Adipocyte (in vitro differentiated cells): ENCODE measurements around the gene SOX4.

ENCODE experiments used
- DNase-seq: peaks from one replicate; pipeline ENCODE4 v3.0.0-alpha.2; 2015; ENCODE audit warnings: low read depth
- H3K27me3 ChIP-seq: replicated peaks from 2 replicates; pipeline ENCODE4 v1.7.0; 2013; ENCODE audit warnings: mild to moderate bottlenecking, low read length, moderate library complexity; ENCODE audit not compliant: control insufficient read depth, insufficient read depth
- H3K36me3 ChIP-seq: 2 replicates; pipeline ENCODE4 v1.7.0; 2013; ENCODE audit warnings: low read length, mild to moderate bottlenecking, moderate library complexity; ENCODE audit not compliant: control insufficient read depth, insufficient read depth, severe bottlenecking
- H3K4me1 ChIP-seq: 2 replicates; pipeline ENCODE4 v1.7.0; 2013; ENCODE audit warnings: mild to moderate bottlenecking, low read length, moderate library complexity; ENCODE audit not compliant: control insufficient read depth, insufficient read depth
- H3K4me3 ChIP-seq: 2 replicates; pipeline ENCODE4 v1.7.0; 2013; ENCODE audit warnings: mild to moderate bottlenecking, low read length, moderate library complexity
- H3K9ac ChIP-seq: 2 replicates; pipeline ENCODE4 v1.7.0; 2013; ENCODE audit warnings: mild to moderate bottlenecking, low read length, moderate library complexity
- H3K9me3 ChIP-seq: 2 replicates; pipeline ENCODE4 v1.7.0; 2013; ENCODE audit warnings: mild to moderate bottlenecking, low read length, moderate library complexity; ENCODE audit not compliant: control insufficient read depth

SOX4 gene

DNA sequence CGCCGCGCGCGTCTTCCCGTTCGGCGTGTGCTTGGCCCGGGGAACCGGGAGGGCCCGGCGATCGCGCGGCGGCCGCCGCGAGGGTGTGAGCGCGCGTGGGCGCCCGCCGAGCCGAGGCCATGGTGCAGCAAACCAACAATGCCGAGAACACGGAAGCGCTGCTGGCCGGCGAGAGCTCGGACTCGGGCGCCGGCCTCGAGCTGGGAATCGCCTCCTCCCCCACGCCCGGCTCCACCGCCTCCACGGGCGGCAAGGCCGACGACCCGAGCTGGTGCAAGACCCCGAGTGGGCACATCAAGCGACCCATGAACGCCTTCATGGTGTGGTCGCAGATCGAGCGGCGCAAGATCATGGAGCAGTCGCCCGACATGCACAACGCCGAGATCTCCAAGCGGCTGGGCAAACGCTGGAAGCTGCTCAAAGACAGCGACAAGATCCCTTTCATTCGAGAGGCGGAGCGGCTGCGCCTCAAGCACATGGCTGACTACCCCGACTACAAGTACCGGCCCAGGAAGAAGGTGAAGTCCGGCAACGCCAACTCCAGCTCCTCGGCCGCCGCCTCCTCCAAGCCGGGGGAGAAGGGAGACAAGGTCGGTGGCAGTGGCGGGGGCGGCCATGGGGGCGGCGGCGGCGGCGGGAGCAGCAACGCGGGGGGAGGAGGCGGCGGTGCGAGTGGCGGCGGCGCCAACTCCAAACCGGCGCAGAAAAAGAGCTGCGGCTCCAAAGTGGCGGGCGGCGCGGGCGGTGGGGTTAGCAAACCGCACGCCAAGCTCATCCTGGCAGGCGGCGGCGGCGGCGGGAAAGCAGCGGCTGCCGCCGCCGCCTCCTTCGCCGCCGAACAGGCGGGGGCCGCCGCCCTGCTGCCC is 1.1 kb downstream of the SOX4 start:
- peak overlapping the region; percentile 94 for H3K4me3 ChIP-seq
- H3K36me3 ChIP-seq = no peaks in the 10 kb centered on the region
- no peaks in the 10 kb centered on the region for H3K9me3 ChIP-seq
- peaks cover 27% of the 10 kb centered on the region for H3K4me1 ChIP-seq
- DNase-seq = peak; percentile 69
- H3K9ac ChIP-seq = peak overlapping the region; percentile 89
- no peaks in the 10 kb centered on the region for H3K27me3 ChIP-seq

DNA sequence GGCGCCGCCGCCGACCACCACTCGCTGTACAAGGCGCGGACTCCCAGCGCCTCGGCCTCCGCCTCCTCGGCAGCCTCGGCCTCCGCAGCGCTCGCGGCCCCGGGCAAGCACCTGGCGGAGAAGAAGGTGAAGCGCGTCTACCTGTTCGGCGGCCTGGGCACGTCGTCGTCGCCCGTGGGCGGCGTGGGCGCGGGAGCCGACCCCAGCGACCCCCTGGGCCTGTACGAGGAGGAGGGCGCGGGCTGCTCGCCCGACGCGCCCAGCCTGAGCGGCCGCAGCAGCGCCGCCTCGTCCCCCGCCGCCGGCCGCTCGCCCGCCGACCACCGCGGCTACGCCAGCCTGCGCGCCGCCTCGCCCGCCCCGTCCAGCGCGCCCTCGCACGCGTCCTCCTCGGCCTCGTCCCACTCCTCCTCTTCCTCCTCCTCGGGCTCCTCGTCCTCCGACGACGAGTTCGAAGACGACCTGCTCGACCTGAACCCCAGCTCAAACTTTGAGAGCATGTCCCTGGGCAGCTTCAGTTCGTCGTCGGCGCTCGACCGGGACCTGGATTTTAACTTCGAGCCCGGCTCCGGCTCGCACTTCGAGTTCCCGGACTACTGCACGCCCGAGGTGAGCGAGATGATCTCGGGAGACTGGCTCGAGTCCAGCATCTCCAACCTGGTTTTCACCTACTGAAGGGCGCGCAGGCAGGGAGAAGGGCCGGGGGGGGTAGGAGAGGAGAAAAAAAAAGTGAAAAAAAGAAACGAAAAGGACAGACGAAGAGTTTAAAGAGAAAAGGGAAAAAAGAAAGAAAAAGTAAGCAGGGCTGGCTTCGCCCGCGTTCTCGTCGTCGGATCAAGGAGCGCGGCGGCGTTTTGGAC is 2.0 kb downstream of the SOX4 start:
- Histone ChIP-seq H3K36me3 (no peaks in the 10 kb centered on the region), H3K27me3 (no peaks in the 10 kb centered on the region), H3K9ac (peak overlapping the region; percentile 89), H3K4me3 (peak overlapping the region; percentile 94), H3K4me1 (peaks cover 18% of the 10 kb centered on the region), H3K9me3 (no peaks in the 10 kb centered on the region)
- peak; percentile 44 for DNase-seq

DNA sequence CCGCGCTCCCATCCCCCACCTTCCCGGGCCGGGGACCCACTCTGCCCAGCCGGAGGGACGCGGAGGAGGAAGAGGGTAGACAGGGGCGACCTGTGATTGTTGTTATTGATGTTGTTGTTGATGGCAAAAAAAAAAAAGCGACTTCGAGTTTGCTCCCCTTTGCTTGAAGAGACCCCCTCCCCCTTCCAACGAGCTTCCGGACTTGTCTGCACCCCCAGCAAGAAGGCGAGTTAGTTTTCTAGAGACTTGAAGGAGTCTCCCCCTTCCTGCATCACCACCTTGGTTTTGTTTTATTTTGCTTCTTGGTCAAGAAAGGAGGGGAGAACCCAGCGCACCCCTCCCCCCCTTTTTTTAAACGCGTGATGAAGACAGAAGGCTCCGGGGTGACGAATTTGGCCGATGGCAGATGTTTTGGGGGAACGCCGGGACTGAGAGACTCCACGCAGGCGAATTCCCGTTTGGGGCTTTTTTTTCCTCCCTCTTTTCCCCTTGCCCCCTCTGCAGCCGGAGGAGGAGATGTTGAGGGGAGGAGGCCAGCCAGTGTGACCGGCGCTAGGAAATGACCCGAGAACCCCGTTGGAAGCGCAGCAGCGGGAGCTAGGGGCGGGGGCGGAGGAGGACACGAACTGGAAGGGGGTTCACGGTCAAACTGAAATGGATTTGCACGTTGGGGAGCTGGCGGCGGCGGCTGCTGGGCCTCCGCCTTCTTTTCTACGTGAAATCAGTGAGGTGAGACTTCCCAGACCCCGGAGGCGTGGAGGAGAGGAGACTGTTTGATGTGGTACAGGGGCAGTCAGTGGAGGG is 2.8 kb downstream of the SOX4 start:
- peak overlapping the region; percentile 89 for H3K9ac ChIP-seq
- peak overlapping the region; percentile 94 for H3K4me3 ChIP-seq
- H3K9me3 ChIP-seq = no peaks in the 10 kb centered on the region
- H3K4me1 ChIP-seq = peaks cover 17% of the 10 kb centered on the region
- DNase-seq = peak; percentile 63
- H3K36me3 ChIP-seq = no peaks in the 10 kb centered on the region
- no peaks in the 10 kb centered on the region for H3K27me3 ChIP-seq

DNA sequence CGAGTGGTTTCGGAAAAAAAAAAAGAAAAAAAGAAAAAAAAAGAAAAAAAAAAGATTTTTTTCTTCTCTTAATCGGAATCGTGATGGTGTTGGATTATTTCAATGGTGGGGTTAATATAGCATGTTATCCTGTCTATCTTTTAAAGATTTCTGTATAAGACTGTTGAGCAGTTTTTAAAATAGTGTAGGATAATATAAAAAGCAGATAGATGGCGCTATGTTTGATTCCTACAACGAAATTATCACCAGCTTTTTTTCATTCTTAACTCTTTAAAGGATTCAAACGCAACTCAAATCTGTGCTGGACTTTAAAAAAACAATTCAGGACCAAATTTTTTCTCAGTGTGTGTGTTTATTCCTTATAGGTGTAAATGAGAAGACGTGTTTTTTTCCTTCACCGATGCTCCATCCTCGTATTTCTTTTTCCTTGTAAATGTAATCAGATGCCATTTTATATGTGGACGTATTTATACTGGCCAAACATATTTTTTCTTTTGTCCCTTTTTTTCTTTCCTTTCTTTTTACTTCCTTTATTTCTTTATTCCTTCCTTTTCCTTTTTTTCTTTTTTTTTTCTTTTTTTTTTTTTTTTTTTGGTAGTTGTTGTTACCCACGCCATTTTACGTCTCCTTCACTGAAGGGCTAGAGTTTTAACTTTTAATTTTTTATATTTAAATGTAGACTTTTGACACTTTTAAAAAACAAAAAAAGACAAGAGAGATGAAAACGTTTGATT is 3.6 kb downstream of the SOX4 start:
- peak; percentile 85 for DNase-seq
- peak overlapping the region; percentile 94 for H3K4me3 ChIP-seq
- peak overlapping the region; percentile 89 for H3K9ac ChIP-seq
- H3K36me3 ChIP-seq = no peaks in the 10 kb centered on the region
- H3K9me3 ChIP-seq = no peaks in the 10 kb centered on the region
- no peaks in the 10 kb centered on the region for H3K27me3 ChIP-seq
- H3K4me1 ChIP-seq = peaks cover 17% of the 10 kb centered on the region

DNA sequence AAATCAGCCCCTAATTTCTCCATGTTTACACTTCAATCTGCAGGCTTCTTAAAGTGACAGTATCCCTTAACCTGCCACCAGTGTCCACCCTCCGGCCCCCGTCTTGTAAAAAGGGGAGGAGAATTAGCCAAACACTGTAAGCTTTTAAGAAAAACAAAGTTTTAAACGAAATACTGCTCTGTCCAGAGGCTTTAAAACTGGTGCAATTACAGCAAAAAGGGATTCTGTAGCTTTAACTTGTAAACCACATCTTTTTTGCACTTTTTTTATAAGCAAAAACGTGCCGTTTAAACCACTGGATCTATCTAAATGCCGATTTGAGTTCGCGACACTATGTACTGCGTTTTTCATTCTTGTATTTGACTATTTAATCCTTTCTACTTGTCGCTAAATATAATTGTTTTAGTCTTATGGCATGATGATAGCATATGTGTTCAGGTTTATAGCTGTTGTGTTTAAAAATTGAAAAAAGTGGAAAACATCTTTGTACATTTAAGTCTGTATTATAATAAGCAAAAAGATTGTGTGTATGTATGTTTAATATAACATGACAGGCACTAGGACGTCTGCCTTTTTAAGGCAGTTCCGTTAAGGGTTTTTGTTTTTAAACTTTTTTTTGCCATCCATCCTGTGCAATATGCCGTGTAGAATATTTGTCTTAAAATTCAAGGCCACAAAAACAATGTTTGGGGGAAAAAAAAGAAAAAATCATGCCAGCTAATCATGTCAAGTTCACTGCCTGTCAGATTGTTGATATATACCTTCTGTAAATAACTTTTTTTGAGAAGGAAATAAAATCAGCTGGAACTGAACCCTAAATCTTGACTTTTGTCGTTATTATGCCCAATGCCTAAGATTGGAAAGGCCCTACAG is 4.5 kb downstream of the SOX4 start:
- no peaks in the 10 kb centered on the region for H3K36me3 ChIP-seq
- peak; percentile 48 for DNase-seq
- H3K9me3 ChIP-seq = no peaks in the 10 kb centered on the region
- peak overlapping the region; percentile 94 for H3K4me3 ChIP-seq
- H3K9ac ChIP-seq = peak overlapping the region; percentile 89
- peaks cover 14% of the 10 kb centered on the region for H3K4me1 ChIP-seq
- H3K27me3 ChIP-seq = no peaks in the 10 kb centered on the region

DNA sequence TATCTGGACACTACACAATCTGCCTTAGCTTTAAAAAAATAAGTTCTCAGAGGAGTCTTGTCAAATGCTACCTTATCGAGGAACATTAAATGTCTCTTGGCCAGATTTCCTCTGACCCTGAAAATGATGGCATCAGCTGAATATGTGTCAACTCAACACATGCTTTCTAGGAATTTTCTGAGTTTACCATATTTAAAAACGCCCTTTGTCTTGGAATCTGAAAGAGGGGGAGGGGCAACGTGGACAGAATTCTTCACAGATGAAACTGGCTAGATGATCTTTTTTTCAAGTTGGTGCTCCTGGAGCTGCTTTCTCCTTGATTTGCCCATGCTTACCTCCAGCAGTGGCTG is 5.1 kb downstream of the SOX4 start:
- Histone ChIP-seq H3K9ac (peak overlapping the region; percentile 89), H3K27me3 (no peaks in the 10 kb centered on the region), H3K36me3 (no peaks in the 10 kb centered on the region), H3K9me3 (no peaks in the 10 kb centered on the region), H3K4me3 (peak overlapping the region; percentile 94), H3K4me1 (peaks cover 11% of the 10 kb centered on the region)
- DNase-seq = peak; percentile 18

DNA sequence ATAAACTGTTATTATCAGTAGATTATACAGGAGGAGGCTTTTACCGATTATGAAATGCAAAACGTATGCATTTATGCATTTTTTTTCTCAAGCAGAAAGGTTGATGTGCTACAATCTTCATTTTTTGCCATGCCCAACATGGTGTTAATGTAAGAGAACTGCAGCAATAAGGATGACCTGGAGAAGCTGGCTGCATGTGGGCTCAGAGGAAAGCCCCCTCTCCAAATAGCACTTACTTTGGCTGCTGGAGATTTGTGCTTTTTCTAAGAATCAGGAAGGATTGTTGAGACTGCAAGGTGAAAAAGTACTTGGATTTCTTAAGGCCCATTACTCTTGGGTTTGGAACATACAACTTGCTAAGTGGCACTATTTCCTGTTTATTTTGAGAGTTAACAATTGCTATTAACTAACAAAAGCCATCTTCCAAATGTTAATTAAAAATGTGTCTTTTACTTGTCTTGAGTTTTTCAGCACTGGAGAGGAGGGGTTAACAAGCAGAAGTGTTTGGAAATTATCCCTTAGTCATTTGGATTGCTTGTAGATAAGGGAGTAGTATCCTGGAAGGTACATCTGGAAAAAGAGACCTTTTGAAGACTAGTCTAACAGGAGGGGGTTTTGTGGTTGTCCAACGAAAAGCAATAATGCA is 5.6 kb downstream of the SOX4 start:
- no peaks in the 10 kb centered on the region for H3K9me3 ChIP-seq
- no peaks in the 10 kb centered on the region for H3K36me3 ChIP-seq
- no peak for DNase-seq
- H3K27me3 ChIP-seq = no peaks in the 10 kb centered on the region
- no peak overlapping the region for H3K9ac ChIP-seq
- H3K4me1 ChIP-seq = peaks cover 11% of the 10 kb centered on the region
- H3K4me3 ChIP-seq = peak overlapping the region; percentile 94

DNA sequence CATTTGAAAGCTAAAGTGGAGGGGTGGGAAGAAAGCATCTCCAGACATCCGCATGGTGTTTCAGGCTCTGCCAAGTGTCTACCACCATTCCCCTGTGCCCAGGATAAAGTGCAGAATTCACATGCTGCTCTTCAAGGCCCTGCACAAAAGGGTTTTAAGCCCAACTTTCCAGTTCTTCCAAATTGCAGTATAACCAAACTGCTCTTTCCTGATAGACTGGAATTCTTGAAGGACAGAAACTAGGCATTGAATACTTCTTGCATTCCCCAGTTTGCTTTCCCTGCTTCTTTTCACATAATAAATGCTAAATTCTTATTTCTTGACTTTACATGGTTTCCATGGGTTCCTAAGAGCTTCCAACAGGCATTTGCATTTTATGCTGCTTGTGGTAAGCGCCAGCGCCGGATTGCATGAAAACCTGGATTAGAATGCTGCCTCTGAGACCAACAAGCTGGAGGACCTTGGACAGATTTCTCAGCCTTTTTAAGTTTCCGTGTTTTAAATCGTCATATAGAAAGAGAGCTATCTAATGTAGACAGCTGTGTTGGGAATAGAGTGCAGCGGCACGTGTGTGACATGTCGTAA is 7.9 kb downstream of the SOX4 start:
- Histone ChIP-seq H3K36me3 (no peaks in the 10 kb centered on the region), H3K27me3 (no peaks in the 10 kb centered on the region), H3K9ac (no peak overlapping the region), H3K4me1 (peaks cover 11% of the 10 kb centered on the region), H3K9me3 (no peaks in the 10 kb centered on the region), H3K4me3 (no peak overlapping the region)
- DNase-seq = no peak

DNA sequence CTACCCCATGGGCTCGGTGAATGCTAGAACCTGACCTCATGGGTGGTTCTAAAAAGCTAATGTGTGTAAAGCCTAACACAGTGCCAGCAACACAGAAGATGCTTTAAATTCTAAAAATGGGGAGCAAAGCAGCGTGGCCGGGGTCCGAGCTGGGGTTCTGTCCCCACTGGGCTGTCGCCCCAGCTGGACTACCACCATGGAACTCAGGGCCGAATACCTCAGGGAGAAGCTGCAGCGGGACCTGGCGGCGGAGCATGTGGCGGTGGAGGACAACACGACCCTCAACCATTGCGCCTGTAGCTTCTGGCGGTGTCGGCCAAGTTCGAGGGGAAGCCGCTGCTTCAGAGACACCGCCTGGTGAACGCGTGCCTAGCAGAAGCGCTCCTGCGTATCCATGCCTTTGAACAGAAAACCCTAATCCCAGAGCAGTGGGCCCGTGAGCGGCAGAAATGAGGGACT is 8.4 kb downstream of the SOX4 start:
- Histone ChIP-seq H3K9me3 (no peaks in the 10 kb centered on the region), H3K4me3 (no peak overlapping the region), H3K4me1 (peaks cover 11% of the 10 kb centered on the region), H3K9ac (no peak overlapping the region), H3K36me3 (no peaks in the 10 kb centered on the region), H3K27me3 (no peaks in the 10 kb centered on the region)
- no peak for DNase-seq
